GM23248 (cell line): ENCODE measurements around the gene SKAP1.

Experiments used
- EZH2 ChIP-seq: fragments of 200-600 bp; sonication (generic); IDR thresholded peaks from 2 replicates; pipeline ENCODE4 v1.6.1; 2018; ENCODE audit warnings: antibody characterized with exemption, mild to moderate bottlenecking; ENCODE audit not compliant: insufficient read depth, poor library complexity, severe bottlenecking
- EZH2phosphoT487 ChIP-seq: fragments of 200-600 bp; sonication (generic); IDR thresholded peaks from 2 replicates; pipeline ENCODE4 v1.6.1; 2018; ENCODE audit warnings: antibody characterized with exemption, moderate library complexity, mild to moderate bottlenecking, low read depth; ENCODE audit not compliant: insufficient read depth

GRCh38 chr17:48192321-48192731 lies 237.7 kb downstream of the SKAP1 start:
- TF ChIP-seq EZH2phosphoT487 (no peak), EZH2 (no peak)
